GM12801 (cell line): ENCODE results near the gene RSPH4A.

ENCODE experiments used
- TF ChIP-seq, protein P1 (sequence below): IDR thresholded peaks from one replicate; pipeline ENCODE4 v1.5.1; 2011; ENCODE audit warnings: control low read depth; ENCODE audit not compliant: insufficient read length; ENCODE audit errors: extremely low read depth

Gene RSPH4A

DNA sequence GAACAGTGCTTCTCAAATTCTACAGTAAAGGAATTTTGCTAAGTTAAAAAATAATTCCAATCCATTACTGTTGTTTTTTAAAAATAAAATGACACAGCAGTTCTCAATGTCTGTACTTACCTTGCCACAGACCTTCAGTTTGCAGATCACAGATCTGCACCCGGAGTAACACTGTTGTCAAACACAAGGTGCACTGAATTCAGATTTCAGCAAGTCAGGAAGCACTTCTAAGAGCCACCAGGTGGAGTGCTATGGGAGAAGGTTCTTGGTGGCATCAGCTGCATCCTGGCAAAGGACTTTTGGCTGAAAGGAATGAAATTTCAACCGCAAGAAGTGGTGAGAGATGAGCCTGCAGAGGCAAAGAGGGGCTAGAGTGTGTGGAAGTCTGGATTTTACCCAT is 17.4 kb downstream of the RSPH4A start:
- TF ChIP-seq, protein P1, sequence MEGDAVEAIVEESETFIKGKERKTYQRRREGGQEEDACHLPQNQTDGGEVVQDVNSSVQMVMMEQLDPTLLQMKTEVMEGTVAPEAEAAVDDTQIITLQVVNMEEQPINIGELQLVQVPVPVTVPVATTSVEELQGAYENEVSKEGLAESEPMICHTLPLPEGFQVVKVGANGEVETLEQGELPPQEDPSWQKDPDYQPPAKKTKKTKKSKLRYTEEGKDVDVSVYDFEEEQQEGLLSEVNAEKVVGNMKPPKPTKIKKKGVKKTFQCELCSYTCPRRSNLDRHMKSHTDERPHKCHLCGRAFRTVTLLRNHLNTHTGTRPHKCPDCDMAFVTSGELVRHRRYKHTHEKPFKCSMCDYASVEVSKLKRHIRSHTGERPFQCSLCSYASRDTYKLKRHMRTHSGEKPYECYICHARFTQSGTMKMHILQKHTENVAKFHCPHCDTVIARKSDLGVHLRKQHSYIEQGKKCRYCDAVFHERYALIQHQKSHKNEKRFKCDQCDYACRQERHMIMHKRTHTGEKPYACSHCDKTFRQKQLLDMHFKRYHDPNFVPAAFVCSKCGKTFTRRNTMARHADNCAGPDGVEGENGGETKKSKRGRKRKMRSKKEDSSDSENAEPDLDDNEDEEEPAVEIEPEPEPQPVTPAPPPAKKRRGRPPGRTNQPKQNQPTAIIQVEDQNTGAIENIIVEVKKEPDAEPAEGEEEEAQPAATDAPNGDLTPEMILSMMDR: no peak

DNA sequence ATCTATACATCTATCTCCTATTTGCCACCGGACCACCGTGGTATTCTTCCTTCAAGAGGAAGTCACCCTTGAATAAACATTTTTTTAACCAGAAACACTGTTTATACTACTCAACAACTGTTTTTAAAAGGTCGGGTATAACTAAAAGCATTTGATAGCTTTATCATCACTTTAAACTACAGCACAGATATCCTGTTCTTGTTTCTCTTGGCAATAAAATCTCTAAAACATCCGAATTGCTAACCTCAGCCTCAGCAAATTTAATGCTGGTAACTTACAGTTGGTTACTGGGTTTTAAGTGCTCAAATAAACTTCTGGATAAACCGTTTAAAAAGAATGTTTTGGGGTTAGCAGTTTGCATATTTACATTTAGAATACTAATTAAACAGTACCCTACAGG is 31.9 kb downstream of the RSPH4A start:
- TF ChIP-seq, protein P1: no peak

DNA sequence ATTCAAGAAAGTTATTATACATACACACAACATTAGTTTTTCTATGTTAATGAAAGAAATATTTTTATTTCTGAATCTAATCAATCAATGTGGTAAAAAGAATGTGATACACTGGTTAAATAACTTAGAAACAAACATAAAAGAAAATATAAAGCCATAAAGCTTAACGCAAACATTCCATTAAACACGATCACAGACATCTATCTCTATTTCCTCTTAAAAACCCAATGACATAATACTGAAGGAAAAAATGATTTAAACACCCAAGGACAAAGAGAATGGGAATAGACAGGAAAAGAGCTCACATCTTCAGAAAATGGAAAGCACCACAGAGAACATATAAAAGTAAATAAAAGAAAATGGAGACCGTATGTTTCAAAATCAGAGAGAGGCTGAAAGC is 32.9 kb downstream of the RSPH4A start:
- TF ChIP-seq, protein P1: no peak

DNA sequence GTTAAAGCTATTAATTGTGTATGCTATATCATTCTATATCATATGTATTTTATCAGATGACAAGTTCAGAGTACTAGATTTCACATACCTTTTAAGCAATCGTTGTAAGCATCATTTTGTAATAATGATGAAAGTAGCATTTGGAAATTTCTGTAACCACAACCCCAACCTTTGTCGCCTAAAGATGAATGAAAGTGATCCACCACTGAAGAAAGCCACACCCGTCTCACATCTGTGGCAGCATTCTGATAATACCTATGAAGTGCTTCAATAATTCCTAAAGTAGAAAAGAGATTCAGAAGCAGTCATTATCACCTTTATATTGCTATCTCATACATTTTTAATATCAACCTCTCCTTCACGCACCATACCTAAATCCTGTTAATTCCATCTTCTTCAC is 35.6 kb downstream of the RSPH4A start:
- TF ChIP-seq, protein P1: no peak

DNA sequence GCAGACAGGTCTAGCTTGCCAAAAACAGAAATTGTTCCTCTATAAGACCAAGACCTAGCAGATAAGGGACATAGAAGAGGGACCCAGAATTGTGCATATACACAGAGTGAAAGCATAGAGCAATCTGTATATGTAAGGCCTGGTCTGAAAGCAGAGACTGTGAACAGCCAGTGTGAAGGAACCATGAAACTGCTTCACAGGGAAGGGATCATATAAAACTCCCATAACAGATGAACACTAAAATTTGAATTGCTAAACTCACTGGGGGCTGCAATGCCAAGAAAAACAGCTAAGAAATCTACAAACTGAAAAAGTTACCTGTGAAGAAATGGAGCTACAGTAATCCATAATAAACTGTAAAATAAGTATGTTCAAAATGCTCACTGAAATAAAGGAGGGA is 45.3 kb downstream of the RSPH4A start:
- TF ChIP-seq, protein P1: no peak

DNA sequence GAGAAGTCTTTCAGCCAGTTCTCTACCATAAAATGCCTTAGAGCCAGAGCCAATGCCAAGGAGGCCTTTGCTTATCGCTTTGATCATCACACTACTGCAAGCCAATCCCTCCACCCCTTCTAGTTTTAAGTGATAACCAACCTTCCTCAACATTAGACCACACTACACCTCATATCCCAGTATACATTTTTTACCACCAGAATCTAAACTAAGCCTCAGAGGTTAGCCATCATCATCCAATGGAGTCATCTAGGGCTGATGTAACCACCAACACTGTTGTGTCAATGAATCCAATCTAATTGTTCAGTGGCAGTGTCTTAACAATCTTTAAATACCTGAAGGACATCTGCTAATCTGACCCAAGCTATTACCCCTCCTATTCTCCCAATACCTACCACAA is 45.9 kb downstream of the RSPH4A start:
- TF ChIP-seq, protein P1: no peak

DNA sequence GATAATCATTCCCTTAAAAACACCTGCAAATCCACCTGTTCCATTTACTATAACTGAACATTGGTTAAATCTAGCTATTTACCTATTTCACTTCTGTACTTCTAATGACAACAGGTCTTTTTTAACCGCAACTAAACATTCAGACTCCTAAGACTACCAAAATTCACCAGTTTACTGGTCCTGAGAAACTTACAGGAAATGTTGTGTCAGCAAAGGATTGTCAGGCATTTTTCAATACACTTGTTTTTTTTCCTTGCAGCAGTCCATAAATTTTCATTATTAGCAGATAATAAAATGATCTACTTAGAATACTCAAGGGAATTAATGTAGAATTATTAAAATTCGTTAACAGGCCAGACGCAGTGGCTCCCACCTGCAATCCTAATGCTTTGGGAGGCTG is 47.0 kb downstream of the RSPH4A start:
- TF ChIP-seq, protein P1: no peak

DNA sequence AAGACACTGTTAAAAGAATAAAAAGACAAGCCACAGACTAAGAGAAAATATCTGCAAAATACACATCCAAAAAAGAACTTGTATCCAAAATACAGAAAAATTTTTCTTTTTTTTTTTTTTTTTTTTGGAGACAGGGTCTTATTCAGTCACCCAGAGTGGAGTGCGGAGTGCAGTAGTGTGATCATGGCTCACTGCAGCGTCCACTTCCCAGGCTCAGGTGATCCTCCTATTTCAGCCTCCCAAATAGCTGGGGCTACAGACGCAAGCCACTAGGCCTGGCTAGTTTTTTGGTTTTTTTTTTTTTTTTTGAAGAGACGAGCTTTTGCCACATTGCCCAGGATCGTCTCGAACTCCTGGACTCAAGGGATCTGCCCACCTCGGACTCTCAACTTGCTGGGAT is 49.2 kb downstream of the RSPH4A start:
- TF ChIP-seq, protein P1: no peak
